Memory B cell (primary cell): ENCODE measurements around the gene RTN4IP1.

Experiments used
- ATAC-seq: fragments of 150-1000 bp; cut with Tn5 transposase; 2 replicates; pipeline ENCODE4 v1.10.0; 2021; ENCODE audit warnings: low read depth, mild to moderate bottlenecking, moderate library complexity
- DNase-seq, 2 donors: peaks; one replicate each; pipeline ENCODE4 v3.0.0; 2022; ENCODE audit warnings: low spot score in 2 of 2
- H3K27ac Mint-ChIP-seq: one replicate; pipeline ENCODE4 v1.8.0; 2022; ENCODE audit warnings: mild to moderate bottlenecking, moderate library complexity, mixed read lengths
- H3K27me3 Mint-ChIP-seq: one replicate; pipeline ENCODE4 v1.8.0; 2022; ENCODE audit warnings: mixed read lengths
- H3K36me3 Mint-ChIP-seq: one replicate; pipeline ENCODE4 v1.8.0; 2022; ENCODE audit warnings: mild to moderate bottlenecking, mixed read lengths
- H3K4me1 Mint-ChIP-seq: one replicate; pipeline ENCODE4 v1.8.0; 2022; ENCODE audit warnings: mixed read lengths
- H3K4me3 Mint-ChIP-seq: one replicate; pipeline ENCODE4 v1.8.0; 2022; ENCODE audit warnings: mild to moderate bottlenecking, moderate library complexity, mixed read lengths
- H3K9me3 Mint-ChIP-seq: one replicate; pipeline ENCODE4 v1.8.0; 2022; ENCODE audit warnings: mixed read lengths

Gene RTN4IP1, protein sequence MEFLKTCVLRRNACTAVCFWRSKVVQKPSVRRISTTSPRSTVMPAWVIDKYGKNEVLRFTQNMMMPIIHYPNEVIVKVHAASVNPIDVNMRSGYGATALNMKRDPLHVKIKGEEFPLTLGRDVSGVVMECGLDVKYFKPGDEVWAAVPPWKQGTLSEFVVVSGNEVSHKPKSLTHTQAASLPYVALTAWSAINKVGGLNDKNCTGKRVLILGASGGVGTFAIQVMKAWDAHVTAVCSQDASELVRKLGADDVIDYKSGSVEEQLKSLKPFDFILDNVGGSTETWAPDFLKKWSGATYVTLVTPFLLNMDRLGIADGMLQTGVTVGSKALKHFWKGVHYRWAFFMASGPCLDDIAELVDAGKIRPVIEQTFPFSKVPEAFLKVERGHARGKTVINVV

DNA sequence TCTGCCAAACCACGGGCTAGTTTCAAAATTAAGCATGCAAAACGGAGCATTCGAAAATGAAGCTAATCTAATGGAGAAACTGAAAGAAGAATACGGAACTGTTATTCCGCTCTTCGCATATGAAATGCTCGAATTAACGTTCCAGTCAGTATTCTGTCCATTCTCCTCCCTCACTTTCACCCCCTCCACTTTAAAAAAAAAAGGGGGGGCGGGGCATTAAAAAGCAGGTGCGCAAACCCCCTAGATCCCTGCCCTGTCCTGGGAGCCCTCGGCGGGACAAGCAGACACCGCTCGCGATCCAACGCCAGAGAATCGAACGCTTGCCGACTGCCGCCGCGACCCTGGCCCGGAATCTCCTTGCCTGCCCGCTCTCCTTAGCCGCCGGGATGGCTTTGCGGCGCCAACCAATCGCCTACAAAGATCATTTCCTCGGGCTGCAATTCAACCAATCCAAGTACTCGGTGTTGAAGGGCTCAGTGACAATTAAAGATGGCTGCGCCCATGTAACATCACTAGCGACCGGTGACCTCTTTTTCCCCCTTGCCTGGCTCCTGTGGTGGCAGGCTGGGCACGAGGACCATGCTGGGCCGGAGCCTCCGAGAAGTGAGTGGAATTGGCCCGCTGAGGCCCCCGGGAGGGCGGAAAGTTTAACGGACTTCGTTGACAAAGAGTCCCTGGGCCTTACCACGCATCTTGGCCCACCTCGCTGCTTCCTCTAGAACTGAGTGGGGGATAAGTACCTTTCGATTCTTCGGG, at the start of gene RTN4IP1, which contains the start of gene QRSL1:
TSS of gene RTN4IP1 (minus strand) at position 396 of the 756 bp plus-strand sequence. CDS start 477 bp downstream, outside the sequence.
TSS of gene QRSL1 (plus strand) at position 476 of the 756 bp plus-strand sequence. CDS start at position 580, 104 bp downstream.
- ATAC-seq (peak; percentile 82), DNase-seq (peak; percentile 83 to 88)
- peak within 1 kb of the TSS; percentile 98 for H3K27ac Mint-ChIP-seq
- H3K9me3 Mint-ChIP-seq: no peaks in the 10 kb centered on the region
- peaks cover 37% of the 10 kb centered on the region for H3K4me1 Mint-ChIP-seq
- peak within 1 kb of the TSS; percentile 95 for H3K4me3 Mint-ChIP-seq
- H3K36me3 Mint-ChIP-seq: peaks cover 12% of the 10 kb centered on the region
- no peaks in the 10 kb centered on the region for H3K27me3 Mint-ChIP-seq

DNA sequence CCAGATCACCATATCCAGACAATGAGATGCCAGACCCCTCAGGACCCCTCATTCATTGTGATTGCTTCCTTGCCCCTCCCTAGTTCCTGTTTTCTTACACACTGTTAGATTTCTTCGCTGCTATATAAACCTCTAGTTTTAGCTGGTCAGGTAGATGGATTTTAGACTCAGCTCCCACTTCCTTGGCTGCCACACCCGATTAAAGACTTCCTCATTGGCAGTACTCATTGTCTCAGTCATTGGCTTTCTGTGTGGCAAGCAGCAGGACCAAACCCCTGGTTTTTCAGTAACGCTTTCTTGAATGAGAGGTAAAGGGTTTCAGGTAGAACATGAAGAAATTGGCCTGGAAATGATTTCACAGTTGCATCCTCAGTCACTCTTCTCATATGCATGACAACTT, 48.0 kb upstream of the RTN4IP1 start:
- ATAC-seq: no peak
- Mint-ChIP-seq H3K27ac (peak overlapping the region; percentile 87), H3K36me3 (peaks cover 4% of the 10 kb centered on the region), H3K4me3 (peak overlapping the region; percentile 61), H3K9me3 (peaks cover 4% of the 10 kb centered on the region), H3K27me3 (no peaks in the 10 kb centered on the region), H3K4me1 (peaks cover 8% of the 10 kb centered on the region)
- no peak for DNase-seq

DNA sequence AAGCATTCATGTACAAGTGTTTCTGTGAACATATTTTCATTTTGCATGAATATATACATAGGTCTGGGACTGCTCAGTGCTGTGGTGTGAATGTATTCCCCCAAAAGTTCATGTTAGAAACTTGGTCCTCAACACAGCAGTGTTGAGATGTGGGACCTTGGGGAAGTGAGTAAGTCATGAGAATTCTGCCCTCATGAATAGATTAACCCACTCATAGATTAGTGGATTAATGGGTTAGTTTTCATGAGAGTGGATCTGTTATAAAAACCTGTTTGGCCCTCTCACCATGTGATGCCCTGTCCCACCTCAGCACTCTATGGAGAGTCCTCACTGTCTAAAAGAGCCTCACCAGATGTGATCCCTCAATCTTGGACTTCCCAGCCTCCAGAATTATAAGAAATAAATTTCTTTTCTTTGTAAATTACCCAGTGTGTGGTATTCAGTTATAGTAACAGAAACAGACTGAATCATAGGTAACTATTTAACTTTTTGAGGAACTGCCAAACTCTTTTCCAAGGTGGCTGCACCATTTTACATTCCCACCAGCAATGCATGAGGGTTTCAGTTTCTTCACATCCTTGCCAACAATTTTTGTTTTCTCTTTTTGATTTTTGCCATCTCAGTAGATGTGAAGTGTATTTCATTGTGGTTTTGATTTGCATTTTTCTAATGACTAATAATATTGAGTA, 45.4 kb upstream of the RTN4IP1 start:
- H3K9me3 Mint-ChIP-seq: peaks cover 4% of the 10 kb centered on the region
- DNase-seq (no peak), ATAC-seq (no peak)
- peaks cover 11% of the 10 kb centered on the region for H3K4me1 Mint-ChIP-seq
- peaks cover 4% of the 10 kb centered on the region for H3K36me3 Mint-ChIP-seq
- H3K27ac Mint-ChIP-seq: no peak overlapping the region
- H3K4me3 Mint-ChIP-seq: no peak overlapping the region
- H3K27me3 Mint-ChIP-seq: no peaks in the 10 kb centered on the region

DNA sequence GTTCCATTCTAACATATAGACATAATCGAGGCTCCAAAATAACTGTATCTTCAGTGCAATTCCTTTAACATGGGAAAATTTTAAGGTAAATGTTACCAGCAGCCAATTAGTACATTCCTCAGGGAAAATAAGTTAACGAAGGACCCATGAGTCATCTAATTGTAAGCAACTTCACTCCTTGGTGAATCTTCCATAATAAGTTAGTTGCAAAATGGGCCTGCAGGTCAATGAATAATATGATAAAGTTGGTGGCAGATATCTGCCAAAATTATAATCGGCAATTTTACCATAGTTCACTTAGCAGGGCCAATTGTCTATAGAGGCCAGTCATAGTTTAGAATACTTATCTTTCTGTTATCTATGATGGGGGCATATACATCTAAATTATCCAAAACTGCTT, 42.4 kb upstream of the RTN4IP1 start:
- Mint-ChIP-seq H3K9me3 (peaks cover 2% of the 10 kb centered on the region), H3K4me3 (no peak overlapping the region), H3K4me1 (peaks cover 16% of the 10 kb centered on the region), H3K27me3 (no peaks in the 10 kb centered on the region), H3K27ac (no peak overlapping the region), H3K36me3 (peaks cover 2% of the 10 kb centered on the region)
- no peak for DNase-seq
- no peak for ATAC-seq

DNA sequence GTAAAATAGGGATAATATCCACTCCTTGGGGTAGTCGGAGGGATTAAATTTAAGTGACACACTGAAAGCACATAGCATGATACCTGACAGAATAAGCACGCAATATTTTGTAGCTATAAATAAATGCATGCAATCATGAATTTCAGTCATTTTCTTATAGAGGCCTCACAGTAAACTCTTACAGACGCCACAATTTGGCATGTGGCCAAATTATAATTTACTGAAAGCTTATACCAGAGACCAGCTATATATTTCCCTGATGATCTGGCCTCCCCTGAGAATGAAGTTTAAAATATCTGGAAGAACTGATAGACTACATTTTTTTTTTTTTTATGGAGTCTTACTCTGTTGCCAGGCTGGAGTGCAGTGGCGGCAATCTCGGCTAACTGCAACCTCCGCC, 40.9 kb upstream of the RTN4IP1 start:
- no peak for ATAC-seq
- no peak overlapping the region for H3K27ac Mint-ChIP-seq

DNA sequence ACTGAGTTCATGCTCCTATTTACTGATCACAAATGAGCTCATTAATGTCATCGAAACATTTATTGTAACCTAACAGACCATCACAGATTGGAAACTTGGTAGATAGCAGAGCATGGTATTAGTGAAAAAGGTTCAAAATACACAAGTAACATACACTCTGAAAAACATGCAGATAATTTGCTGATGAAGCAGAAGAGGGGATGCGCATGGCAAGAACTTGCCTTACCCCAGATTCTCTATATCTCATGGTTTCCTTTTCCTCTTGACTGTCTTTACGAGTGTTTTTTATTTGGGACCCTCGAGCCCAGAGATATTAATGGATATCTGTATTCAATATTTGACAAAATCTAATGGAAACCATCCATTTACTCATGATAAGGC, 37.7 kb upstream of the RTN4IP1 start:
- H3K27me3 Mint-ChIP-seq: no peaks in the 10 kb centered on the region
- DNase-seq: no peak
- peak overlapping the region; percentile 82 for H3K27ac Mint-ChIP-seq
- H3K4me1 Mint-ChIP-seq: peaks cover 29% of the 10 kb centered on the region
- ATAC-seq: peak; percentile 12
- H3K36me3 Mint-ChIP-seq: peaks cover 30% of the 10 kb centered on the region
- no peaks in the 10 kb centered on the region for H3K9me3 Mint-ChIP-seq
- H3K4me3 Mint-ChIP-seq: peak overlapping the region; percentile 78

More for the DNA sequence above, 40.9 kb upstream of the RTN4IP1 start:
- H3K36me3 Mint-ChIP-seq: peaks cover 6% of the 10 kb centered on the region
- DNase-seq: no peak
- H3K27me3 Mint-ChIP-seq: no peaks in the 10 kb centered on the region
- H3K4me3 Mint-ChIP-seq: no peak overlapping the region
- H3K4me1 Mint-ChIP-seq: peaks cover 18% of the 10 kb centered on the region
- peaks cover 2% of the 10 kb centered on the region for H3K9me3 Mint-ChIP-seq

DNA sequence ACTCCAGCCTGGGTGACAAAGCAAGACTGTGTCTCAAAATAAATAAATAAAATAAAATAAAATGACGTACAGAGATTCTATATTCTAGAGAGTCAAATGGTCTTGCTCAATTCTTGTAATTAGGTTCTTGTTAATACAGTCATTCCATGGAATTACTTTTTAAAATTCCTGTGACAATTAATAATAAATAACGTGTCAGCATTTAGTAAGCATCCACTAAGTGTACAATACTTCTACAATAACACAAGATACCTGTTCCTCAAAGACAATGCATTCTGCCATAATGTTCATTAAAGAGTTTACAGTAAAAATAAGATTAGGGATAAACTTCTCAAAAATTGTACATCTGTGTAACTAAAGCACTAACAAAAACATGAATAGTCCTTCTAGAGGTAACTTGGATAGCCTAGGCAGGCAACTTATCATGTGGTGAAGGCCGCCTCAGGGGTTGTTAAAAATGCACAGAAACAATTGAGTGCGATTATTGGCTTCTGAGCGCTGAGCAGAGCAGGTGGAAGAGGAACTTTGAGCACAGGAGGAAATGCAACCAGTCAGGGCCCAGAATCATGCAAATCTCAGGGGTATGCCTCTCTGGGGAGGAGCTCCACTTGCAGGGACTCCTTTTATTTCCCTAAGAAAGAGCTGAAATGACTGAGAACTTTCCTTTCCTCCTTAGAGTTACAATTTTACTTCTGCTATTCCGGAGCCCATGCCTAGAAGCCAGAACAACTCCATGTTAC, 37.2 kb upstream of the RTN4IP1 start:
- peak; percentile 100 for ATAC-seq
- H3K27ac Mint-ChIP-seq: peak overlapping the region; percentile 82

DNA sequence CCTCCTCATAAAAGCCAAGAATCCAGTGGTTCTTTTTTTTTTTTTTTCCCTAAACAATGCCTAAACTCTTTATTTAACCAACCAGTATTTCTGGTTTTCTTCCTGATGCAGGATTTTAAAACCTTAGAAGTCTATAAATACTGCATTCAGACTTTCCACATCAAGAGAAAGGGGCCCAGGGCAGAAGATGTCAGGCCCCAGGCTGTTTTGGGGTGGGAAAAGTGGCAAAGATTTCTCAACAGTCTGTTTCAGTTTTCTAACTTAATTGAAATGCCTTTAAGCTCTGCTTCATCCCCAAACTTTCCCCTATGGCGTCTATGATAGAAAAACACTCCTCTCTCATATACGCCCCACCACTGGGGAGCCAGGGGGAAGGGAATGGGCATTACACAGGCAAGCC, 33.2 kb upstream of the RTN4IP1 start:
- peaks cover 62% of the 10 kb centered on the region for H3K36me3 Mint-ChIP-seq
- no peak for DNase-seq
- H3K4me1 Mint-ChIP-seq: peaks cover 28% of the 10 kb centered on the region
- no peak overlapping the region for H3K27ac Mint-ChIP-seq
- no peak for ATAC-seq
- no peak overlapping the region for H3K4me3 Mint-ChIP-seq
- no peaks in the 10 kb centered on the region for H3K27me3 Mint-ChIP-seq
- peaks cover 6% of the 10 kb centered on the region for H3K9me3 Mint-ChIP-seq

More for the DNA sequence above, 37.2 kb upstream of the RTN4IP1 start:
- Mint-ChIP-seq H3K4me1 (peaks cover 29% of the 10 kb centered on the region), H3K4me3 (peak overlapping the region; percentile 78), H3K36me3 (peaks cover 31% of the 10 kb centered on the region), H3K9me3 (no peaks in the 10 kb centered on the region), H3K27me3 (no peaks in the 10 kb centered on the region)
- peak; percentile 57 to 74 for DNase-seq

DNA sequence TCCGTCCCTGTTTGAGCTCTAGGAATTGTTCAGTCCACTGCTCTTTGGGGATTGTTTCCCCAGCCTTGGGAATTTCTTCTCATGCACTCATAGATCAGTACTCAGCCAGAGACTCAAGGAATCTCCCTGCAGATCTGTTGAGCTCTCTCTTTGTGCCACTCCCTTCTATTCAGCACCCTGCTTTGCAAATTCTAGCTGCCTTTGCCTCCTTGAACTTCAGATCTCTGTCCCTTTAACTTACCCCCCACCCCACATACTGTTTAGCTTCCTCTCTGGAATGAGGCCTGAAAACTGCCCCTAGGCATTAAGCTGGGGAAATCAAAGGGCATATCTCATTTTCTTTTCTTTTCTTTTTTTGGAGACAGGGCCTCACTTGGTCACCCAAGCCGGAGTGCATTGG, 30.6 kb upstream of the RTN4IP1 start:
- Mint-ChIP-seq H3K27me3 (no peaks in the 10 kb centered on the region), H3K36me3 (peaks cover 72% of the 10 kb centered on the region), H3K9me3 (peaks cover 9% of the 10 kb centered on the region), H3K4me3 (no peak overlapping the region), H3K4me1 (peaks cover 18% of the 10 kb centered on the region), H3K27ac (peak overlapping the region; percentile 45)
- DNase-seq (no peak), ATAC-seq (no peak)

DNA sequence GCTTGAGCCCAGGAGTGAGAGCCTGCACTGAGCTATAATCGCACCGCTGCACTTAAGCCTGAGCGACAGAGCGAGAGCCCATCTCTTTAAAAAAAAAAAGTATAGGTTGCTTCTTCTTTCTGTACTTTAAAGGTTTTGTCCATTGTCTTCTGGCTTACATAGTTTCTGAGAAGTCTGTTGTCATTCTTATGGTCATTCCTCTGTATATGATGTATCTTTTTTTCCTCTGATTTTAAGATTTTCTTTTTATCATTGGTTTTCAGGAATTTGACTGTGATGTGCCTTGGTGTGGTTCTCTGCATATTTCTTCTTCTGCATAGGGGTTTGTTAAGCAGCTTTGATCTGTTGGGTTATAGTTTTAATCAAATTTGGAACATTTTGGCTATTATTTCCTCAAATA, 29.2 kb upstream of the RTN4IP1 start:
- Mint-ChIP-seq H3K27me3 (no peaks in the 10 kb centered on the region), H3K27ac (peak overlapping the region; percentile 62), H3K9me3 (peaks cover 9% of the 10 kb centered on the region), H3K4me1 (peaks cover 9% of the 10 kb centered on the region), H3K36me3 (peaks cover 69% of the 10 kb centered on the region), H3K4me3 (no peak overlapping the region)
- DNase-seq (no peak), ATAC-seq (no peak)

DNA sequence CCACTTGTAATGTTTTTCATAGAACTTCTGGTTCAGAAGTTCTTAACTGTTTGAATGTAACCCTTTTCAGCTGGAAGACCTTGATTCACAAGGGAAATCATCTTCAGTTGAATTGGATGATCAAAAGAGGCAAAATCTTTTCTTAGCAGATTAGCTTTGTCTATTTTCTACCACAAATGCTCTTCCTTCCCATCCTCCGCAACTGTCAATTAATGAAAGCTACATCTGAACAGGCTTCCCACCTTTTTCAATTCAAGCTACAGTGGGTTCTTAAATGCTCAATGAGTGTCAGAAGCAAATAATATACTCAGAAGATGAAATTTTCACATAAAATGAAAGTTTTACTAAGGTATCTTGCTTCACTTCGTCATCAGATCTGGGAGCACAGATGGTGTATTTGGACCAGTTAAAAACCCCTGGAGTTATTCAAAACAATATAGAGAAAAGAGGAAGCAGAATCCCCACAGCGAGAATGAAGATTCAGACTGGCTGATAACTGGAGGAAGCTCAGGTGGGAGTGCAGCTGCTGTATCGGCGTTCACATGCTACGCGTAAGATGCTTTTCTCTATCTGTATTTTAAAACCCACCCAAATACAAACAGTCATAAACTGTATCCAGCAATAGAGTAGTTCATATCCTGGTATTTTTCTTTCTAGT, 19.5 kb upstream of the RTN4IP1 start:
- H3K4me3 Mint-ChIP-seq: peak overlapping the region; percentile 81
- H3K9me3 Mint-ChIP-seq: no peaks in the 10 kb centered on the region
- DNase-seq (peak in 1 of 2 donors; percentile 54), ATAC-seq (peak; percentile 99)
- peaks cover 12% of the 10 kb centered on the region for H3K4me1 Mint-ChIP-seq
- peak overlapping the region; percentile 98 for H3K27ac Mint-ChIP-seq
- peaks cover 23% of the 10 kb centered on the region for H3K36me3 Mint-ChIP-seq
- no peaks in the 10 kb centered on the region for H3K27me3 Mint-ChIP-seq

DNA sequence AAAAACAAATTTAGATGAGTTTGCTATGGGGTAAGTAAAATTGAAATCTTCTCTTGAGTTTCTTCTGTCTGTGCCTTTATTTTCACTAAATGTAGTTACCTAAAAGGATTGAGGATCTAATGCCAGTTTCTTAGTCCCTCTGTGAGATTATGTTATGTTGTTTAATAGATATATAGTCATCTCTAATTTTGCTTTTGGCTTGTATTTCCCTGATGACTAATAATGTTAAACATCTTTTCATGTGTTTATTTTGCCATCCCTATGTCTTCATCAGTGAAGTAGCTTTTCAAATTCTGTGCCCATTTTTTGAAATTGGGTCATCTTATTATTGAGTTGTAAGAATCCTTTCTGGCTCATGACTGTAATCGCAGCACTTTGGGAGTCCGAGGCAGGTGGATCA, 13.8 kb upstream of the RTN4IP1 start:
- no peak for DNase-seq
- peaks cover 19% of the 10 kb centered on the region for H3K4me1 Mint-ChIP-seq
- no peak for ATAC-seq
- H3K4me3 Mint-ChIP-seq: no peak overlapping the region
- no peak overlapping the region for H3K27ac Mint-ChIP-seq
- H3K27me3 Mint-ChIP-seq: no peaks in the 10 kb centered on the region
- H3K9me3 Mint-ChIP-seq: peaks cover 4% of the 10 kb centered on the region
- H3K36me3 Mint-ChIP-seq: peaks cover 34% of the 10 kb centered on the region

DNA sequence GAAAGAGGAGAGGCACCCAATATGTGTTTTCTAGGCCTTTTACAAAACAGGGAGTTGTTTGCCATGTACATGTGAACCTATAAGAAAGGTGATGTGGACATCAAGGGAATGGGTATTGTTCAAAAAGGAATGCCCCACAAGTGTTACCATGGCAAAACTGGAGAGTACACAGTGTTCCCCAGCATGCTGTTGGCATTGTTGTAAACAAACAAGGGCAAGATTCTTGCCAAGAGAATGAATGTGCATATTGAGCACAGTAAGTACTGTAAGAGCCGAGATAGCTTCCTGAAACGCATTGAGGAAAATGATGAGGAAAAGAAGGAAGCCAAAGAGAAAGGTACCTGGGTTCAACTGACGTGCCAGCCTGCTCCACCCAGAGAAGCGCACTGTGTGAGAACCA, 13.2 kb upstream of the RTN4IP1 start:
- ATAC-seq (no peak), DNase-seq (no peak)
- H3K36me3 Mint-ChIP-seq: peaks cover 34% of the 10 kb centered on the region
- no peak overlapping the region for H3K4me3 Mint-ChIP-seq
- H3K4me1 Mint-ChIP-seq: peaks cover 23% of the 10 kb centered on the region
- no peak overlapping the region for H3K27ac Mint-ChIP-seq
- no peaks in the 10 kb centered on the region for H3K27me3 Mint-ChIP-seq
- H3K9me3 Mint-ChIP-seq: peaks cover 4% of the 10 kb centered on the region
